GM12891 (cell line): ENCODE measurements around the gene NSF.
"Not testable (repeated sequence)": the region's sequence is repeated elsewhere in the genome, so short reads cannot be mapped to it uniquely, and the experiment has no call there.

Experiments used
- POLR2A ChIP-seq: IDR thresholded peaks from 2 replicates; pipeline ENCODE4 v1.6.1; 2011; ENCODE audit warnings: low read depth, low read length, control low read depth
- POLR2AphosphoS5 ChIP-seq: IDR thresholded peaks from 2 replicates; pipeline ENCODE4 v1.6.1; 2011; ENCODE audit warnings: low read depth, low read length, control low read depth
- SPI1 ChIP-seq: IDR thresholded peaks from 2 replicates; pipeline ENCODE4 v1.6.1; 2011; ENCODE audit warnings: low read depth, low read length, control low read depth

- TF ChIP-seq POLR2A, POLR2AphosphoS5, SPI1: not testable (repeated sequence)
Observed at GRCh38 chr17:46663552-46663951, 73.1 kb downstream of the NSF start.
